C4-2B (cell line): Measurements from ENCODE around the gene AK5.

ENCODE experiments used
- H3K27ac ChIP-seq: fragments of 450-650 bp; 2 replicates; pipeline ENCODE4 v1.5.1; 2017
- CTCF ChIP-seq: fragments of 450-650 bp; conservative IDR thresholded peaks from 2 replicates; pipeline ENCODE4 v1.5.1; 2017; ENCODE audit warnings: mild to moderate bottlenecking
- ZFX ChIP-seq: fragments of 450-650 bp; IDR thresholded peaks from 2 replicates; pipeline ENCODE4 v1.6.1; 2017

Gene AK5

GRCh38 chr1:77333501-77333900, 51.7 kb downstream of the AK5 start:
- H3K27ac ChIP-seq, result no peak overlapping the region; the same call in 1 of the 2 replicates
- TF ChIP-seq CTCF (no peak), ZFX (no peak)

GRCh38 chr1:77336729-77337128, 54.9 kb downstream of the AK5 start:
- no peak for TF ChIP-seq CTCF
- TF ChIP-seq ZFX, result no peak

GRCh38 chr1:77339326-77339725, 57.5 kb downstream of the AK5 start:
- TF ChIP-seq CTCF (no peak), ZFX (no peak)
- no peak overlapping the region for H3K27ac ChIP-seq

More at GRCh38 chr1:77336729-77337128, 54.9 kb downstream of the AK5 start:
- H3K27ac ChIP-seq, result no peak overlapping the region

GRCh38 chr1:77341195-77341594, 59.4 kb downstream of the AK5 start:
- TF ChIP-seq CTCF, result no peak
- TF ChIP-seq ZFX, result no peak
- H3K27ac ChIP-seq, result no peak overlapping the region

- H3K27ac ChIP-seq, result no peak overlapping the region
These were observed 60.9 kb downstream of the AK5 start for GRCh38 chr1:77342745-77343144.

GRCh38 chr1:77347646-77348045, 65.8 kb downstream of the AK5 start:
- no peak overlapping the region for H3K27ac ChIP-seq
- TF ChIP-seq CTCF (no peak), ZFX (no peak)

More at GRCh38 chr1:77342745-77343144, 60.9 kb downstream of the AK5 start:
- TF ChIP-seq ZFX (no peak), CTCF (no peak)

GRCh38 chr1:77348549-77348948, 66.7 kb downstream of the AK5 start:
- TF ChIP-seq ZFX (no peak), CTCF (no peak)
- no peak overlapping the region for H3K27ac ChIP-seq
